IMR-90 (cell line): ENCODE measurements around the gene ZNF768.

Source experiments
- CEBPB ChIP-seq: IDR thresholded peaks from 2 replicates; pipeline ENCODE4 v1.6.1; 2012; ENCODE audit warnings: low read depth, low read length, improper control_type of control experiment
- CHD1 ChIP-seq: IDR thresholded peaks from 2 replicates; pipeline ENCODE4 v1.6.1; 2012; ENCODE audit warnings: low read depth, low read length, improper control_type of control experiment
- CTCF ChIP-seq: conservative IDR thresholded peaks from 2 replicates; pipeline ENCODE4 v1.5.1; 2012; ENCODE audit warnings: mild to moderate bottlenecking, low read depth, low read length, improper control_type of control experiment
- FOS ChIP-seq: fragments of 150-350 bp; IDR thresholded peaks from 2 replicates; pipeline ENCODE4 v1.6.1; 2016; ENCODE audit warnings: low read depth, low read length
- POLR2A ChIP-seq: IDR thresholded peaks from 2 replicates; pipeline ENCODE4 v1.6.1; 2012; ENCODE audit warnings: mild to moderate bottlenecking, low read depth, low read length
- RAD21 ChIP-seq: IDR thresholded peaks from 2 replicates; pipeline ENCODE4 v1.6.1; 2012; ENCODE audit warnings: low read length, improper control_type of control experiment
- RCOR1 ChIP-seq: IDR thresholded peaks from 2 replicates; pipeline ENCODE4 v1.6.1; 2012; ENCODE audit warnings: mild to moderate bottlenecking, low read length, improper control_type of control experiment; ENCODE audit not compliant: insufficient replicate concordance
- RFX5 ChIP-seq: IDR thresholded peaks from 2 replicates; pipeline ENCODE4 v1.8.0; 2012; ENCODE audit warnings: low read depth, mild to moderate bottlenecking, low read length, moderate library complexity
- SMC3 ChIP-seq: fragments of 150-350 bp; IDR thresholded peaks from 2 replicates; pipeline ENCODE4 v1.6.1; 2016; ENCODE audit warnings: low read depth, mild to moderate bottlenecking, antibody characterized with exemption, low read length, moderate library complexity
- USF2 ChIP-seq: fragments of 150-350 bp; IDR thresholded peaks from 2 replicates; pipeline ENCODE4 v1.6.1; 2017; ENCODE audit warnings: mild to moderate bottlenecking, antibody characterized with exemption, low read length, low read depth

GRCh38 chr16:30499284-30499683, 27.1 kb downstream of the ZNF768 start:
- TF ChIP-seq POLR2A: no peak
- no peak for TF ChIP-seq CTCF
- TF ChIP-seq RAD21: no peak
- TF ChIP-seq USF2: no peak
- no peak for TF ChIP-seq FOS
- no peak for TF ChIP-seq CHD1
- no peak for TF ChIP-seq CEBPB
- TF ChIP-seq RCOR1: no peak
- no peak for TF ChIP-seq RFX5
- TF ChIP-seq SMC3: no peak
